Heart left ventricle (tissue), 16 donors: ENCODE results near the gene GRM8. TPM values are rescaled to one million over a fixed set of nuclear protein-coding genes. Genes with fewer than 3 reads are reported as not detected.

Source experiments
- ATAC-seq, 4 donors: fragments of 200-7000 bp; cut with Tn5 transposase; one replicate each; pipeline ENCODE4 v1.9.1; 2020 to 2022; ENCODE audit warnings: moderate library complexity in 4 of 4, mild to moderate bottlenecking in 3 of 4, moderate number of reproducible peaks in 1 of 4
- DNase-seq, 5 donors: peaks; one replicate each; pipeline ENCODE4 v3.0.0-alpha.2; 2020
- H3K27ac ChIP-seq, 12 donors: fragments of 200-600 bp; sonication (generic) in 4 of 12; one replicate each; pipeline versions ENCODE4 v1.5.0 to v1.8.0; 2016 to 2022; ENCODE audit warnings: mild to moderate bottlenecking in 2 of 12
- H3K27me3 ChIP-seq, 9 donors: fragments of 200-600 bp; sonication (generic) in 2 of 9; one replicate each; pipeline versions ENCODE4 v1.5.1 to v1.8.0; 2016 to 2022; ENCODE audit warnings: mild to moderate bottlenecking in 3 of 9
- H3K36me3 ChIP-seq, 9 donors: fragments of 200-600 bp; sonication (generic) in 2 of 9; one replicate each; pipeline versions ENCODE4 v1.5.0 to v1.8.0; 2018 to 2022; ENCODE audit warnings: mild to moderate bottlenecking in 2 of 9
- H3K4me1 ChIP-seq, 12 donors: fragments of 200-600 bp; sonication (generic) in 4 of 12; one replicate each; pipeline versions ENCODE4 v1.5.0 to v1.8.0; 2016 to 2022; ENCODE audit warnings: mild to moderate bottlenecking in 3 of 12
- H3K4me3 ChIP-seq, 12 donors: fragments of 200-600 bp; sonication (generic) in 4 of 12; one replicate each; pipeline versions ENCODE4 v1.5.0 to v1.8.0; 2017 to 2022; ENCODE audit warnings: mild to moderate bottlenecking in 9 of 12, moderate library complexity in 4 of 12
- H3K9me3 ChIP-seq, 12 donors: fragments of 200-600 bp; sonication (generic) in 4 of 12; one replicate each; pipeline versions ENCODE4 v1.5.0 to v1.8.0; 2016 to 2022; ENCODE audit warnings: mild to moderate bottlenecking in 1 of 12
- POLR2A ChIP-seq, 2 donors: fragments of 450-650 bp; IDR thresholded peaks; one replicate each; pipeline ENCODE4 v1.6.1; 2017; ENCODE audit warnings: antibody characterized with exemption in 2 of 2, mild to moderate bottlenecking in 2 of 2, moderate library complexity in 2 of 2
- WGBS, 4 donors: extraction: QIAGEN DNeasy Blood & Tissue Kit in 2 of 4; methylation state at CpG; one replicate each; pipeline versions ENCODE4 v1.1.5 to v1.1.7; 2013 to 2018; 5-methylcytosine and 5-hydroxymethylcytosine counted together
- intact Hi-C, 10 donors: fragments of 100-400 bp; cut with DNase I; formaldehyde crosslinking; loops; one replicate each; pipeline versions ENCODE4 v1.11.1 to v1.14.2; 2022
- polyA plus RNA-seq, 2 donors: library from polyadenylated mRNA; stranded (reverse); fragments of 200-250 nt; gene quantifications; one replicate each; pipeline ENCODE4 v1.2.3, GENCODE V29; 2013
- total RNA-seq, 9 donors: library from RNA; depleted of rRNA in 2 of 9; stranded (reverse); fragments of >200 nt in 2 of 9; fragmentation: NEBNext Ultra II Directional in 3 of 9; extraction: Animal tissue kit (Norgen Biotek cat#: 25700) in 3 of 9; gene quantifications; one replicate each; pipeline versions ENCODE4 v1.1.0 to v1.2.4, GENCODE V29; 2016 to 2023
- TF ChIP-seq, protein P1 (sequence below), 12 donors: fragments of 200-600 bp; sonication (generic) in 4 of 12; IDR thresholded peaks; one replicate each; pipeline versions ENCODE4 v1.5.0 to v1.8.0; 2018 to 2022; ENCODE audit warnings: antibody characterized with exemption in 12 of 12, mild to moderate bottlenecking in 5 of 12
- donor health status: ischemic (EF 13 %, LVEDD 7.1; RV severe dilation, severe dysfunction).
- donor health status: healthy with polysubstance abuse.
- donor health status: DM: no; HTN: yes; CAD: no.
- donor health status: DM: no; HTN: no; CAD: no.
- donor health status: ischemic (EF 25% LVEDD 6.9; RV normal size, moderate dysfunction).
- donor health status: ischemic (EF 25% LVEDD 5.7; RV mildly dilated, moderate dysfunction).
- donor health status: healthy.
- donor health status: DM: yes; HTN: yes; CAD: no.
- donor health status: ischemic (EF 35%, LVEDD 5.7; RV mildly dilated, moderate dysfunction).
- donor health status: nonischemic (EF 11% LVEDD 7.7; RV severe dilation, severe dysfunction).
- donor health status: DM: yes; HTN: yes; CAD: no.
- donor health status: PGD.
- donor health status: ischemic (EF 29% LVEDD 5.4; RV normal size, mild dysfunction).
- donor health status: nonischemic (EF 23%, LVEDD 6.1; RV moderate dilation, normal function).

The GRM8 gene
- total and polyA plus RNA-seq, 11 donors: 0.21 to 0.75 (median 0.32) TPM; not detected in 5

DNA sequence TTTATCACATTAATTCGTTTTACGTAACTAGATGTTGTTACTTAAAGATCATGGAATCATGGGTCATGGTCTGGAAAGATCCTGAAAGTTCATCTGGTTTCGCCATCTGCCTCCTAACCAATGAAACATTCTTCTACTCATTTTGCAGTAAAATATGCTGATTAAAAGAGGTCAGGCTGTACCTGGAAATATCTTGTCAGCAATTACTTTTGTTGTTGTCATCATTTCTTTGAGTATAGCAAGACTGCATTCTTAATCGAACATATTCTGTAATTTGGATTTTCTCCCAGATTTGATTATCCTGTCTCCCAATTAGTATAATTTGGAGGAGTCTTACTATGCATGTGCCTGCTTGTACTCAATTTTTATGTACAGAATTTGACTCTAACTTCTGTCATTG lies 833.7 kb downstream of the GRM8 start:
- H3K36me3 ChIP-seq: no peaks in the 10 kb centered on the region
- no peak overlapping the region for H3K4me3 ChIP-seq
- DNase-seq: no peak
- intact Hi-C loops: no loop called here
- no peak for TF ChIP-seq POLR2A (IDR thresholded peaks at IDR 0.05)
- TF ChIP-seq, protein P1, sequence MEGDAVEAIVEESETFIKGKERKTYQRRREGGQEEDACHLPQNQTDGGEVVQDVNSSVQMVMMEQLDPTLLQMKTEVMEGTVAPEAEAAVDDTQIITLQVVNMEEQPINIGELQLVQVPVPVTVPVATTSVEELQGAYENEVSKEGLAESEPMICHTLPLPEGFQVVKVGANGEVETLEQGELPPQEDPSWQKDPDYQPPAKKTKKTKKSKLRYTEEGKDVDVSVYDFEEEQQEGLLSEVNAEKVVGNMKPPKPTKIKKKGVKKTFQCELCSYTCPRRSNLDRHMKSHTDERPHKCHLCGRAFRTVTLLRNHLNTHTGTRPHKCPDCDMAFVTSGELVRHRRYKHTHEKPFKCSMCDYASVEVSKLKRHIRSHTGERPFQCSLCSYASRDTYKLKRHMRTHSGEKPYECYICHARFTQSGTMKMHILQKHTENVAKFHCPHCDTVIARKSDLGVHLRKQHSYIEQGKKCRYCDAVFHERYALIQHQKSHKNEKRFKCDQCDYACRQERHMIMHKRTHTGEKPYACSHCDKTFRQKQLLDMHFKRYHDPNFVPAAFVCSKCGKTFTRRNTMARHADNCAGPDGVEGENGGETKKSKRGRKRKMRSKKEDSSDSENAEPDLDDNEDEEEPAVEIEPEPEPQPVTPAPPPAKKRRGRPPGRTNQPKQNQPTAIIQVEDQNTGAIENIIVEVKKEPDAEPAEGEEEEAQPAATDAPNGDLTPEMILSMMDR (IDR thresholded peaks at IDR 0.05): no peak
- ATAC-seq: no peak
- WGBS, 4 donors: 76 to 84% (median 80%) methylated on average over 4 of the region's 4 CpGs
- no peak overlapping the region for H3K27ac ChIP-seq
- no peaks in the 10 kb centered on the region for H3K9me3 ChIP-seq
- H3K27me3 ChIP-seq: no peaks in the 10 kb centered on the region
- H3K4me1 ChIP-seq: no peaks in the 10 kb centered on the region

DNA sequence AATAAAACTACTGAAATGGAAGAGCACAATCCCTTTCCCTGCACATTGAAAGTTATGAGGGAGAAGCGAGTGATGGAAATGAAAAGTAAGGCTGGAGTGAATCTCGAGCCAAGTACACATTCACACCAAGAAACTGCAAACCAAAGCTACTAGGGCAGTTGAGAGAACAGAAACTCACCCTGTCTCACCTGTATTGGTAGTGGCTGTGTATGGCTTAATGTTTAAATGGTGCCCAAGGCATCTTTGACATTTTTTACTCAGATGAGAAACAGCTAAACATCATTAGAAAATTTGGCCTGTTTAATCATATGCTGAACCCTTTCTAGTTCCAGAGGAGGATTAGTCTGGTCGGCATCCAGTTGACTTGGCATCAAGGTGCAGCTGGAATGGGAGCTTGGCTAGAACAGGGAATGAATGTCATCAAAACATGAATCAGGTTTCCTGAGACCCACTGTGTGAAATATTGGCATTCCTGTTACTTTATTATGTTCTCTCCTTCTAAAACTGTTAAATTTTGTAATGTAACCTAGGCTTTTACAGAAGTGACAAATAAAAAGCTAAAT lies 840.8 kb downstream of the GRM8 start:
- no peak for TF ChIP-seq POLR2A (IDR thresholded peaks at IDR 0.05)
- TF ChIP-seq, protein P1 (IDR thresholded peaks at IDR 0.05): no peak
- WGBS, 4 donors: 55 to 67% (median 61%) methylated on average over 3 of the region's 3 CpGs
- H3K9me3 ChIP-seq: no peaks in the 10 kb centered on the region
- H3K4me3 ChIP-seq: no peak overlapping the region
- intact Hi-C loops: no loop called here
- no peak overlapping the region for H3K27ac ChIP-seq
- DNase-seq (no peak), ATAC-seq (no peak)
- H3K4me1 ChIP-seq: peaks cover 0 to 8% (median 0%) of the 10 kb centered on the region in 12 donors
- H3K27me3 ChIP-seq: no peaks in the 10 kb centered on the region
- no peaks in the 10 kb centered on the region for H3K36me3 ChIP-seq

DNA sequence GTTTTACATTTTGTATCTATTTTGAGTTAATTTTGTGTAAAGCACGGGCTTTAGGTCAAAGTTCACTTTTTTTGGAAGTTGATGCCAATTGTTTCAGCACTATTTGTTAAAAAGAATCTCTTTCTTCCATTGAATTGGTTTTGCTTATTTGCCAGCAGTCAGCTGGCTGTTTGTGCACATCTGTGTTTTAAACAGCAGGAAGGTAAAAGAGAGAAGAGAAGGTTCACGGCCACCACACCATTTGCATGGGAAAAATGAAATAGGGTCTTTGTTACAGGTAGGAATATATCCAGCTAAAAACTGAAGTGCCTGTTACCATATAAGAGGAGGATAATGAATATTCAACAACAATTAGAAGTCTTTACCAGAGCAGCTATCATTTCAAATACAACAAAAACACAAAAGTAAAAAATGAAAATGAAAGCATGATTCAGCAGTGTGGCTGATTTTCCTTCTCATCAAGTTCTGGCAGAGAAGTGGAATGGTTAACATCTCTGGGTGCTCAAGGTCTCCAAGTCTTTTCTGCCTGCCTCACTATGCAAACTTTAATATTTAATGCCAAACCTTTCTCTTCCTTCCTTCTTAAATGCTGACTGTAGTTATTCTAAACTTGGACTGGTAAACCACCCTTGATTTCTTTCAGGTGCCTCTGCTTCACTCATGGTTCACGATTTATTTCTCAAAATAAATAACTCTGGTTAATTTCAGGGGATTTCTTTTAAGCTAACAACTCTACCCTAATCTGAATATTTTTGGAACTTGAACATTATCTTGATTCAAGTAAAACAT lies 841.5 kb downstream of the GRM8 start:
- H3K4me1 ChIP-seq: peaks cover 0 to 8% (median 0%) of the 10 kb centered on the region in 12 donors
- intact Hi-C loops: no loop called here
- no peaks in the 10 kb centered on the region for H3K27me3 ChIP-seq
- TF ChIP-seq, protein P1 (IDR thresholded peaks at IDR 0.05): no peak
- TF ChIP-seq POLR2A (IDR thresholded peaks at IDR 0.05): no peak
- DNase-seq (no peak), ATAC-seq (no peak)
- no peaks in the 10 kb centered on the region for H3K36me3 ChIP-seq
- 51 to 77% (median 66%) methylated on average over 3 of the region's 3 CpGs for WGBS, 4 donors
- H3K27ac ChIP-seq: no peak overlapping the region
- H3K4me3 ChIP-seq: no peak overlapping the region
- H3K9me3 ChIP-seq: no peaks in the 10 kb centered on the region

- TF ChIP-seq POLR2A (IDR thresholded peaks at IDR 0.05): no peak
- TF ChIP-seq, protein P1 (IDR thresholded peaks at IDR 0.05): no peak
- DNase-seq: no peak
- no peaks in the 10 kb centered on the region for H3K27me3 ChIP-seq
- 57 to 79% (median 74%) methylated on average over 1 of the region's 1 CpG for WGBS, 4 donors
- no peak overlapping the region for H3K4me3 ChIP-seq
- intact Hi-C loops: no loop called here
- no peaks in the 10 kb centered on the region for H3K36me3 ChIP-seq
- peaks cover 0 to 8% (median 2%) of the 10 kb centered on the region in 12 donors for H3K4me1 ChIP-seq
- no peak for ATAC-seq
- H3K27ac ChIP-seq: no peak overlapping the region
- no peaks in the 10 kb centered on the region for H3K9me3 ChIP-seq
These were observed 849.7 kb downstream of the GRM8 start for GRCh38 chr7:126403040-126403439.
